GM23338 (cell line): ENCODE results near the gene PPME1. TPM values are rescaled to one million over a fixed set of nuclear protein-coding genes. Genes with fewer than 3 reads are reported as not detected.

Experiments
- ATAC-seq: fragments of 200-7000 bp; cut with Tn5 transposase; 3 replicates; pipeline ENCODE4 v1.9.1; 2020
- DNase-seq: peaks from one replicate; pipeline ENCODE4 v3.0.0-alpha.2; 2015; ENCODE audit warnings: low spot score
- H2AFZ ChIP-seq: fragments of 200-600 bp; sonication (generic); 2 replicates; pipeline ENCODE4 v1.8.0; 2016; ENCODE audit warnings: antibody characterized with exemption, mild to moderate bottlenecking, moderate library complexity
- H3F3A ChIP-seq: fragments of 200-600 bp; sonication (generic); replicated peaks from 2 replicates; pipeline ENCODE4 v1.8.0; 2017; ENCODE audit warnings: antibody characterized with exemption, mixed run types, low read depth
- H3K27ac ChIP-seq: fragments of 200-600 bp; sonication (generic); 2 replicates; pipeline ENCODE4 v1.6.1; 2016; ENCODE audit warnings: low read depth
- H3K27me3 ChIP-seq: fragments of 200-600 bp; sonication (generic); 2 replicates; pipeline ENCODE4 v1.8.0; 2016; ENCODE audit warnings: mild to moderate bottlenecking, mixed run types, moderate library complexity; ENCODE audit not compliant: insufficient read depth
- H3K36me3 ChIP-seq: fragments of 200-600 bp; sonication (generic); 2 replicates; pipeline ENCODE4 v1.8.0; 2016; ENCODE audit warnings: mild to moderate bottlenecking; ENCODE audit not compliant: insufficient read depth
- H3K4me1 ChIP-seq: fragments of 200-600 bp; sonication (generic); 2 replicates; pipeline ENCODE4 v1.8.0; 2016; ENCODE audit warnings: mild to moderate bottlenecking, moderate library complexity; ENCODE audit not compliant: insufficient read depth
- H3K4me2 ChIP-seq: fragments of 200-600 bp; sonication (generic); 2 replicates; pipeline ENCODE4 v1.7.1; 2017; ENCODE audit warnings: mixed run types
- H3K4me3 ChIP-seq: fragments of 200-600 bp; sonication (generic); 2 replicates; pipeline ENCODE4 v1.6.1; 2016; ENCODE audit warnings: mixed run types
- H3K79me2 ChIP-seq: fragments of 200-600 bp; sonication (generic); replicated peaks from 2 replicates; pipeline ENCODE4 v1.8.0; 2017; ENCODE audit warnings: mild to moderate bottlenecking; ENCODE audit not compliant: insufficient read depth
- H3K9me2 ChIP-seq: fragments of 200-600 bp; sonication (generic); 2 replicates; pipeline ENCODE4 v1.8.0; 2017; ENCODE audit not compliant: insufficient read depth
- H4K20me1 ChIP-seq: fragments of 200-600 bp; sonication (generic); replicated peaks from 2 replicates; pipeline ENCODE4 v1.8.0; 2017; ENCODE audit warnings: mild to moderate bottlenecking; ENCODE audit not compliant: insufficient read depth
- H3K27ac Mint-ChIP-seq: 2 replicates; pipeline ENCODE4 v1.8.0; 2020; ENCODE audit warnings: inconsistent platforms, mild to moderate bottlenecking, moderate library complexity, mixed read lengths
- H3K27me3 Mint-ChIP-seq: 3 replicates; pipeline ENCODE4 v1.8.0; 2022; ENCODE audit warnings: low read depth, mild to moderate bottlenecking, moderate library complexity, mixed read lengths, inconsistent platforms; ENCODE audit not compliant: insufficient read depth, poor library complexity
- H3K36me3 Mint-ChIP-seq: 3 replicates; pipeline ENCODE4 v1.8.0; 2021; ENCODE audit warnings: low read depth, mild to moderate bottlenecking, inconsistent platforms, moderate library complexity, mixed read lengths
- H3K4me1 Mint-ChIP-seq: 3 replicates; pipeline ENCODE4 v1.8.0; 2020; ENCODE audit warnings: mild to moderate bottlenecking, inconsistent platforms, mixed read lengths
- H3K4me3 Mint-ChIP-seq: 3 replicates; pipeline ENCODE4 v1.8.0; 2021; ENCODE audit warnings: moderate library complexity, mild to moderate bottlenecking, inconsistent platforms, mixed read lengths
- H3K9me3 Mint-ChIP-seq: 3 replicates; pipeline ENCODE4 v1.8.0; 2020; ENCODE audit warnings: moderate library complexity, mild to moderate bottlenecking, inconsistent platforms, mixed read lengths
- CREB1 ChIP-seq: fragments of 250-450 bp; sonication (Bioruptor Pico); IDR thresholded peaks from 2 replicates; pipeline ENCODE4 v1.5.0; 2020; ENCODE audit warnings: low read depth, mild to moderate bottlenecking, moderate library complexity
- EZH2 ChIP-seq: fragments of 200-600 bp; sonication (generic); IDR thresholded peaks from one replicate; pipeline ENCODE4 v1.8.0; 2017; ENCODE audit warnings: antibody characterized with exemption, mild to moderate bottlenecking, low read depth; ENCODE audit not compliant: unreplicated experiment
- EZH2phosphoT487 ChIP-seq: fragments of 200-600 bp; sonication (generic); IDR thresholded peaks from one replicate; pipeline ENCODE4 v1.8.1; 2018; ENCODE audit warnings: antibody characterized with exemption; ENCODE audit not compliant: unreplicated experiment
- JUNB ChIP-seq: IDR thresholded peaks from one replicate; pipeline ENCODE4 v1.6.1; 2016; ENCODE audit warnings: antibody characterized with exemption; ENCODE audit not compliant: unreplicated experiment
- NANOG ChIP-seq: IDR thresholded peaks from 2 replicates; pipeline ENCODE4 v1.6.1; 2016; ENCODE audit warnings: antibody characterized with exemption, borderline replicate concordance
- POLR2AphosphoS5 ChIP-seq: IDR thresholded peaks from 2 replicates; pipeline ENCODE4 v1.6.1; 2016; ENCODE audit warnings: antibody characterized with exemption, low read depth
- STAT1 ChIP-seq: IDR thresholded peaks from one replicate; pipeline ENCODE4 v1.6.1; 2016; ENCODE audit warnings: antibody characterized with exemption; ENCODE audit not compliant: unreplicated experiment
- ZNF114 ChIP-seq: fragments of 250-450 bp; sonication (Bioruptor Pico); IDR thresholded peaks from 2 replicates; pipeline ENCODE4 v1.5.0; 2020; ENCODE audit warnings: mild to moderate bottlenecking, moderate library complexity
- ZNF331 ChIP-seq: fragments of 250-450 bp; sonication (Bioruptor Pico); IDR thresholded peaks from 2 replicates; pipeline ENCODE4 v1.5.0; 2020; ENCODE audit warnings: low read depth, mild to moderate bottlenecking, moderate library complexity
- polyA plus RNA-seq: library from polyadenylated mRNA; unstranded; fragments of >200 nt; fragmentation: Nextera tagmentation; extraction: Ambion mirVana; gene quantifications from 2 replicates; pipeline ENCODE4 v1.2.1, GENCODE V29; 2016
- total RNA-seq: library from RNA; depleted of rRNA; stranded (reverse); fragments of >200 nt; shearing (Covaris generic); gene quantifications from 2 replicates; pipeline ENCODE4 v1.2.3, GENCODE V29; 2014
- TF ChIP-seq, protein P1 (sequence below): fragments of 250-450 bp; sonication (Bioruptor Pico); IDR thresholded peaks from 2 replicates; pipeline ENCODE4 v1.5.0; 2020; ENCODE audit warnings: mild to moderate bottlenecking, moderate library complexity
- TF ChIP-seq, protein P2 (sequence below): IDR thresholded peaks from 2 replicates; pipeline ENCODE4 v1.6.1; 2016; ENCODE audit warnings: antibody characterized with exemption
- TF ChIP-seq, protein P3 (sequence below): IDR thresholded peaks from one replicate; pipeline ENCODE4 v1.6.1; 2018; ENCODE audit warnings: antibody characterized with exemption; ENCODE audit not compliant: unreplicated experiment
- TF ChIP-seq, protein P4 (sequence below), 2 experiments: fragments of 200-600 bp in 1 of 2; sonication (generic) in 1 of 2; conservative IDR thresholded peaks; 2 replicates each; pipeline versions ENCODE4 v1.5.1 to v1.6.1; 2016 to 2017; ENCODE audit warnings: antibody characterized with exemption in 2 of 2, low read depth in 2 of 2, mild to moderate bottlenecking in 2 of 2, moderate library complexity in 1 of 2

PPME1 gene
- total and polyA plus RNA-seq, 2 experiments from 2014 or later: 32.1 to 37.2 TPM

DNA sequence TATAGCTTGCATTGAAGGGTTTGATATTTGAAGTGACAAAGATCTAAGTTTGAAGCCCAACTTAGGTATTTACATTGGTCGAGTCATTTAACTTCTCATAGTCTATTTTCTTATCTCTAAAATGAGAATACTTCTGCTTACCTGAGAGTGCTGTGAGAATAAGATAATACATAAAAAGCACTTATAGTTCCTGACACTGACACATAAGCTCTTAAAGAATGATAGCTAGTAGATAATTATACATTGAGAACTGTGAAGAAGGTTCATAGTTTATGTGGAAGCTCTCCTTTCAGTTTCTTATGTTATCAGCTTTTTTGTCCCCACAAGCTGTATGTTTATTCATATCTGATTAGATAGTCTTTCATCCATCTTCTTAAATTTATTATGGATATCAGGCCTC, 4.8 kb downstream of the PPME1 start:
- peaks cover 39% of the 10 kb centered on the region for H3K4me1 ChIP-seq
- no peaks in the 10 kb centered on the region for H3K27me3 ChIP-seq
- ATAC-seq (no peak), DNase-seq (no peak)
- no peak overlapping the region for H3K27ac ChIP-seq
- no peaks in the 10 kb centered on the region for H3K36me3 ChIP-seq
- Mint-ChIP-seq H3K4me3 (no peak overlapping the region), H3K4me1 (peaks cover 15% of the 10 kb centered on the region; the same call in 2 of the 3 replicates), H3K9me3 (no peaks in the 10 kb centered on the region), H3K36me3 (no peaks in the 10 kb centered on the region), H3K27me3 (no peaks in the 10 kb centered on the region), H3K27ac (no peak overlapping the region)
- TF ChIP-seq, protein P1, sequence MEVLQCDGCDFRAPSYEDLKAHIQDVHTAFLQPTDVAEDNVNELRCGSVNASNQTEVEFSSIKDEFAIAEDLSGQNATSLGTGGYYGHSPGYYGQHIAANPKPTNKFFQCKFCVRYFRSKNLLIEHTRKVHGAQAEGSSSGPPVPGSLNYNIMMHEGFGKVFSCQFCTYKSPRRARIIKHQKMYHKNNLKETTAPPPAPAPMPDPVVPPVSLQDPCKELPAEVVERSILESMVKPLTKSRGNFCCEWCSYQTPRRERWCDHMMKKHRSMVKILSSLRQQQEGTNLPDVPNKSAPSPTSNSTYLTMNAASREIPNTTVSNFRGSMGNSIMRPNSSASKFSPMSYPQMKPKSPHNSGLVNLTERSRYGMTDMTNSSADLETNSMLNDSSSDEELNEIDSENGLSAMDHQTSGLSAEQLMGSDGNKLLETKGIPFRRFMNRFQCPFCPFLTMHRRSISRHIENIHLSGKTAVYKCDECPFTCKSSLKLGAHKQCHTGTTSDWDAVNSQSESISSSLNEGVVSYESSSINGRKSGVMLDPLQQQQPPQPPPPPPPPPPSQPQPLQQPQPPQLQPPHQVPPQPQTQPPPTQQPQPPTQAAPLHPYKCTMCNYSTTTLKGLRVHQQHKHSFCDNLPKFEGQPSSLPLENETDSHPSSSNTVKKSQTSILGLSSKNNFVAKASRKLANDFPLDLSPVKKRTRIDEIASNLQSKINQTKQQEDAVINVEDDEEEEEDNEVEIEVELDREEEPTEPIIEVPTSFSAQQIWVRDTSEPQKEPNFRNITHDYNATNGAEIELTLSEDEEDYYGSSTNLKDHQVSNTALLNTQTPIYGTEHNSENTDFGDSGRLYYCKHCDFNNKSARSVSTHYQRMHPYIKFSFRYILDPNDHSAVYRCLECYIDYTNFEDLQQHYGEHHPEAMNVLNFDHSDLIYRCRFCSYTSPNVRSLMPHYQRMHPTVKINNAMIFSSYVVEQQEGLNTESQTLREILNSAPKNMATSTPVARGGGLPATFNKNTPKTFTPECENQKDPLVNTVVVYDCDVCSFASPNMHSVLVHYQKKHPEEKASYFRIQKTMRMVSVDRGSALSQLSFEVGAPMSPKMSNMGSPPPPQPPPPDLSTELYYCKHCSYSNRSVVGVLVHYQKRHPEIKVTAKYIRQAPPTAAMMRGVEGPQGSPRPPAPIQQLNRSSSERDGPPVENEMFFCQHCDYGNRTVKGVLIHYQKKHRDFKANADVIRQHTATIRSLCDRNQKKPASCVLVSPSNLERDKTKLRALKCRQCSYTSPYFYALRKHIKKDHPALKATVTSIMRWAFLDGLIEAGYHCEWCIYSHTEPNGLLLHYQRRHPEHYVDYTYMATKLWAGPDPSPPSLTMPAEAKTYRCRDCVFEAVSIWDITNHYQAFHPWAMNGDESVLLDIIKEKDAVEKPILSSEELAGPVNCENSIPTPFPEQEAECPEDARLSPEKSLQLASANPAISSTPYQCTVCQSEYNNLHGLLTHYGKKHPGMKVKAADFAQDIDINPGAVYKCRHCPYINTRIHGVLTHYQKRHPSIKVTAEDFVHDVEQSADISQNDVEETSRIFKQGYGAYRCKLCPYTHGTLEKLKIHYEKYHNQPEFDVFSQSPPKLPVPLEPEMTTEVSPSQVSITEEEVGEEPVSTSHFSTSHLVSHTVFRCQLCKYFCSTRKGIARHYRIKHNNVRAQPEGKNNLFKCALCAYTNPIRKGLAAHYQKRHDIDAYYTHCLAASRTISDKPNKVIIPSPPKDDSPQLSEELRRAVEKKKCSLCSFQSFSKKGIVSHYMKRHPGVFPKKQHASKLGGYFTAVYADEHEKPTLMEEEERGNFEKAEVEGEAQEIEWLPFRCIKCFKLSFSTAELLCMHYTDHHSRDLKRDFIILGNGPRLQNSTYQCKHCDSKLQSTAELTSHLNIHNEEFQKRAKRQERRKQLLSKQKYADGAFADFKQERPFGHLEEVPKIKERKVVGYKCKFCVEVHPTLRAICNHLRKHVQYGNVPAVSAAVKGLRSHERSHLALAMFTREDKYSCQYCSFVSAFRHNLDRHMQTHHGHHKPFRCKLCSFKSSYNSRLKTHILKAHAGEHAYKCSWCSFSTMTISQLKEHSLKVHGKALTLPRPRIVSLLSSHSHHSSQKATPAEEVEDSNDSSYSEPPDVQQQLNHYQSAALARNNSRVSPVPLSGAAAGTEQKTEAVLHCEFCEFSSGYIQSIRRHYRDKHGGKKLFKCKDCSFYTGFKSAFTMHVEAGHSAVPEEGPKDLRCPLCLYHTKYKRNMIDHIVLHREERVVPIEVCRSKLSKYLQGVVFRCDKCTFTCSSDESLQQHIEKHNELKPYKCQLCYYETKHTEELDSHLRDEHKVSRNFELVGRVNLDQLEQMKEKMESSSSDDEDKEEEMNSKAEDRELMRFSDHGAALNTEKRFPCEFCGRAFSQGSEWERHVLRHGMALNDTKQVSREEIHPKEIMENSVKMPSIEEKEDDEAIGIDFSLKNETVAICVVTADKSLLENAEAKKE (CRISPR knock-in tag): no peak
- TF ChIP-seq POLR2AphosphoS5: no peak
- TF ChIP-seq, protein P2, sequence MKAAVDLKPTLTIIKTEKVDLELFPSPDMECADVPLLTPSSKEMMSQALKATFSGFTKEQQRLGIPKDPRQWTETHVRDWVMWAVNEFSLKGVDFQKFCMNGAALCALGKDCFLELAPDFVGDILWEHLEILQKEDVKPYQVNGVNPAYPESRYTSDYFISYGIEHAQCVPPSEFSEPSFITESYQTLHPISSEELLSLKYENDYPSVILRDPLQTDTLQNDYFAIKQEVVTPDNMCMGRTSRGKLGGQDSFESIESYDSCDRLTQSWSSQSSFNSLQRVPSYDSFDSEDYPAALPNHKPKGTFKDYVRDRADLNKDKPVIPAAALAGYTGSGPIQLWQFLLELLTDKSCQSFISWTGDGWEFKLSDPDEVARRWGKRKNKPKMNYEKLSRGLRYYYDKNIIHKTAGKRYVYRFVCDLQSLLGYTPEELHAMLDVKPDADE: no peak
- TF ChIP-seq ZNF114 (CRISPR knock-in tag): no peak
- TF ChIP-seq, protein P3, sequence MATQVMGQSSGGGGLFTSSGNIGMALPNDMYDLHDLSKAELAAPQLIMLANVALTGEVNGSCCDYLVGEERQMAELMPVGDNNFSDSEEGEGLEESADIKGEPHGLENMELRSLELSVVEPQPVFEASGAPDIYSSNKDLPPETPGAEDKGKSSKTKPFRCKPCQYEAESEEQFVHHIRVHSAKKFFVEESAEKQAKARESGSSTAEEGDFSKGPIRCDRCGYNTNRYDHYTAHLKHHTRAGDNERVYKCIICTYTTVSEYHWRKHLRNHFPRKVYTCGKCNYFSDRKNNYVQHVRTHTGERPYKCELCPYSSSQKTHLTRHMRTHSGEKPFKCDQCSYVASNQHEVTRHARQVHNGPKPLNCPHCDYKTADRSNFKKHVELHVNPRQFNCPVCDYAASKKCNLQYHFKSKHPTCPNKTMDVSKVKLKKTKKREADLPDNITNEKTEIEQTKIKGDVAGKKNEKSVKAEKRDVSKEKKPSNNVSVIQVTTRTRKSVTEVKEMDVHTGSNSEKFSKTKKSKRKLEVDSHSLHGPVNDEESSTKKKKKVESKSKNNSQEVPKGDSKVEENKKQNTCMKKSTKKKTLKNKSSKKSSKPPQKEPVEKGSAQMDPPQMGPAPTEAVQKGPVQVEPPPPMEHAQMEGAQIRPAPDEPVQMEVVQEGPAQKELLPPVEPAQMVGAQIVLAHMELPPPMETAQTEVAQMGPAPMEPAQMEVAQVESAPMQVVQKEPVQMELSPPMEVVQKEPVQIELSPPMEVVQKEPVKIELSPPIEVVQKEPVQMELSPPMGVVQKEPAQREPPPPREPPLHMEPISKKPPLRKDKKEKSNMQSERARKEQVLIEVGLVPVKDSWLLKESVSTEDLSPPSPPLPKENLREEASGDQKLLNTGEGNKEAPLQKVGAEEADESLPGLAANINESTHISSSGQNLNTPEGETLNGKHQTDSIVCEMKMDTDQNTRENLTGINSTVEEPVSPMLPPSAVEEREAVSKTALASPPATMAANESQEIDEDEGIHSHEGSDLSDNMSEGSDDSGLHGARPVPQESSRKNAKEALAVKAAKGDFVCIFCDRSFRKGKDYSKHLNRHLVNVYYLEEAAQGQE: no peak
- TF ChIP-seq NANOG: no peak
- TF ChIP-seq EZH2phosphoT487: no peak
- TF ChIP-seq EZH2: no peak
- TF ChIP-seq, protein P4, sequence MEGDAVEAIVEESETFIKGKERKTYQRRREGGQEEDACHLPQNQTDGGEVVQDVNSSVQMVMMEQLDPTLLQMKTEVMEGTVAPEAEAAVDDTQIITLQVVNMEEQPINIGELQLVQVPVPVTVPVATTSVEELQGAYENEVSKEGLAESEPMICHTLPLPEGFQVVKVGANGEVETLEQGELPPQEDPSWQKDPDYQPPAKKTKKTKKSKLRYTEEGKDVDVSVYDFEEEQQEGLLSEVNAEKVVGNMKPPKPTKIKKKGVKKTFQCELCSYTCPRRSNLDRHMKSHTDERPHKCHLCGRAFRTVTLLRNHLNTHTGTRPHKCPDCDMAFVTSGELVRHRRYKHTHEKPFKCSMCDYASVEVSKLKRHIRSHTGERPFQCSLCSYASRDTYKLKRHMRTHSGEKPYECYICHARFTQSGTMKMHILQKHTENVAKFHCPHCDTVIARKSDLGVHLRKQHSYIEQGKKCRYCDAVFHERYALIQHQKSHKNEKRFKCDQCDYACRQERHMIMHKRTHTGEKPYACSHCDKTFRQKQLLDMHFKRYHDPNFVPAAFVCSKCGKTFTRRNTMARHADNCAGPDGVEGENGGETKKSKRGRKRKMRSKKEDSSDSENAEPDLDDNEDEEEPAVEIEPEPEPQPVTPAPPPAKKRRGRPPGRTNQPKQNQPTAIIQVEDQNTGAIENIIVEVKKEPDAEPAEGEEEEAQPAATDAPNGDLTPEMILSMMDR (conservative IDR thresholded peaks at IDR 0.05; ENCODE audit: low read depth in 2 of 2): no peak
- TF ChIP-seq ZNF331 (CRISPR knock-in tag): no peak
- no peak for TF ChIP-seq CREB1 (CRISPR knock-in tag)
- TF ChIP-seq JUNB: no peak
- TF ChIP-seq STAT1: no peak
- peaks cover 3% of the 10 kb centered on the region; the same call in 1 of the 2 replicates for H4K20me1 ChIP-seq
- no peak overlapping the region for H2AFZ ChIP-seq
- H3K9me2 ChIP-seq: no peaks in the 10 kb centered on the region
- peaks cover 94% of the 10 kb centered on the region for H3K79me2 ChIP-seq
- H3K4me3 ChIP-seq: no peak overlapping the region
- no peaks in the 10 kb centered on the region for H3F3A ChIP-seq
- no peak overlapping the region for H3K4me2 ChIP-seq
